Measurements from ENCODE around the gene HMGN1.
"Not testable (repeated sequence)": the region's sequence is repeated elsewhere in the genome, so short reads cannot be mapped to it uniquely, and the experiment has no call there.

HMGN1 gene

GRCh38 chr21:39348355-39349210 lies at the start of gene HMGN1:
Gene HMGN1 (minus strand): TSS chr21:39349088. CDS start chr21:39348917, 171 bp downstream.
- peak; percentile 32 for DNase-seq

GRCh38 chr21:39397646-39398385 lies 48.9 kb upstream of the HMGN1 start:
- DNase-seq, result peak; percentile 71

- DNase-seq, result no peak
These were observed 44.1 kb upstream of the HMGN1 start for GRCh38 chr21:39392981-39393380.

GRCh38 chr21:39390212-39390765 lies 41.4 kb upstream of the HMGN1 start:
- DNase-seq, result no peak

- DNase-seq, result no peak
These were observed 39.9 kb upstream of the HMGN1 start for GRCh38 chr21:39388811-39389155.

- DNase-seq, result no peak
These were observed 39.3 kb upstream of the HMGN1 start for GRCh38 chr21:39388038-39388810.

GRCh38 chr21:39387461-39388037 lies 38.7 kb upstream of the HMGN1 start:
- peak; percentile 40 for DNase-seq

- DNase-seq, result no peak
These were observed 38.0 kb upstream of the HMGN1 start for GRCh38 chr21:39386899-39387298.

- no peak for DNase-seq
These were observed 37.3 kb upstream of the HMGN1 start for GRCh38 chr21:39386194-39386593.

- peak; percentile 14 for DNase-seq
These were observed 36.6 kb upstream of the HMGN1 start for GRCh38 chr21:39385299-39386145.

- DNase-seq, result no peak
These were observed 35.9 kb upstream of the HMGN1 start for GRCh38 chr21:39384674-39385298.

GRCh38 chr21:39382096-39382495 lies 33.2 kb upstream of the HMGN1 start:
- DNase-seq, result not testable (repeated sequence)

GRCh38 chr21:39381009-39381408 lies 32.1 kb upstream of the HMGN1 start:
- no peak for DNase-seq

GRCh38 chr21:39379986-39380891 lies 31.4 kb upstream of the HMGN1 start:
- DNase-seq, result peak; percentile 76

GRCh38 chr21:39377444-39378050 lies 28.7 kb upstream of the HMGN1 start:
- no peak for DNase-seq

- DNase-seq, result no peak
These were observed 26.6 kb upstream of the HMGN1 start for GRCh38 chr21:39375446-39375845.

GRCh38 chr21:39374046-39374445 lies 25.2 kb upstream of the HMGN1 start:
- no peak for DNase-seq

GRCh38 chr21:39373634-39374033 lies 24.7 kb upstream of the HMGN1 start:
- DNase-seq, result peak; percentile 41

- not testable (repeated sequence) for DNase-seq
These were observed 21.0 kb upstream of the HMGN1 start for GRCh38 chr21:39369896-39370288.

- DNase-seq, result no peak
These were observed 18.9 kb upstream of the HMGN1 start for GRCh38 chr21:39367783-39368182.

Data from SIG-M5 (cell line).